Natural killer cell (primary cell): ENCODE results near the gene FOXK1. TPM values are rescaled to one million over a fixed set of nuclear protein-coding genes. Genes with fewer than 3 reads are reported as not detected.

Source experiments
- ATAC-seq, 3 donors: fragments of 150-1000 bp in 2 of 3; fragments of 200-7000 bp in 1 of 3; cut with Tn5 transposase; 1 replicate in 1 of 3; 2 replicates in 2 of 3; pipeline ENCODE4 v1.10.0; 2021; ENCODE audit warnings: mild to moderate bottlenecking in 2 of 3, moderate library complexity in 2 of 3
- DNase-seq, 2 donors: peaks; one replicate each; pipeline versions ENCODE4 v3.0.0 to v3.0.0-alpha.2; 2013 to 2021; ENCODE audit warnings: mixed read lengths in 1 of 2
- H3K27ac ChIP-seq: one replicate; pipeline ENCODE4 v1.5.1; 2013; ENCODE audit warnings: mild to moderate bottlenecking, low read length
- H3K27me3 ChIP-seq: one replicate; pipeline ENCODE4 v1.6.1; 2013; ENCODE audit warnings: low read length; ENCODE audit not compliant: control insufficient read depth, insufficient read depth
- H3K36me3 ChIP-seq: one replicate; pipeline ENCODE4 v1.6.1; 2013; ENCODE audit warnings: low read length; ENCODE audit not compliant: control insufficient read depth, insufficient read depth
- H3K4me1 ChIP-seq: one replicate; pipeline ENCODE4 v1.6.1; 2013; ENCODE audit warnings: low read length; ENCODE audit not compliant: control insufficient read depth, insufficient read depth
- H3K4me3 ChIP-seq: one replicate; pipeline ENCODE4 v1.5.1; 2013; ENCODE audit warnings: low read length
- H3K9me3 ChIP-seq: one replicate; pipeline ENCODE4 v1.6.1; 2013; ENCODE audit warnings: low read length; ENCODE audit not compliant: control insufficient read depth, insufficient read depth
- H3K27ac Mint-ChIP-seq, 2 donors: one replicate each; pipeline ENCODE4 v1.8.0; 2022; ENCODE audit warnings: mild to moderate bottlenecking in 2 of 2, mixed read lengths in 2 of 2, moderate library complexity in 1 of 2
- H3K27me3 Mint-ChIP-seq, 2 donors: one replicate each; pipeline ENCODE4 v1.8.0; 2022; ENCODE audit warnings: low read depth in 2 of 2, mixed read lengths in 2 of 2
- H3K36me3 Mint-ChIP-seq: one replicate; pipeline ENCODE4 v1.8.0; 2022; ENCODE audit warnings: mixed read lengths
- H3K4me1 Mint-ChIP-seq, 2 donors: one replicate each; pipeline ENCODE4 v1.8.0; 2022; ENCODE audit warnings: mixed read lengths in 2 of 2
- H3K4me3 Mint-ChIP-seq: one replicate; pipeline ENCODE4 v1.8.0; 2022; ENCODE audit warnings: mild to moderate bottlenecking, moderate library complexity, mixed read lengths
- H3K9me3 Mint-ChIP-seq, 2 donors: one replicate each; pipeline ENCODE4 v1.8.0; 2022; ENCODE audit warnings: mixed read lengths in 2 of 2
- CTCF ChIP-seq: fragments of 200-600 bp; IDR thresholded peaks from one replicate; pipeline ENCODE4 v1.8.0; 2022; ENCODE audit warnings: antibody characterized with exemption
- WGBS: methylation state at CpG from one replicate; pipeline ENCODE4 v1.1.7; 2013; ENCODE audit warnings: missing lambda C conversion rate; ENCODE audit not compliant: insufficient coverage; 5-methylcytosine and 5-hydroxymethylcytosine counted together
- intact Hi-C: fragments of 100-400 bp; cut with micrococcal nuclease; formaldehyde crosslinking; loops from one replicate; pipeline ENCODE4 v1.14.2; 2022
- total RNA-seq, 4 donors: library from RNA; stranded (reverse); fragments of 120-200 nt in 1 of 4; gene quantifications; one replicate each; pipeline versions ENCODE4 v1.2.3 to v1.2.4, GENCODE V29; 2013 to 2022

The FOXK1 gene
- total RNA-seq, 3 donors from 2014 or later (not counting 1 experiment from before 2014, with no cell fraction given): 51.6 to 59.7 (median 55.3) TPM

- intact Hi-C loops: no loop called here
- no peak for ATAC-seq
- no peak for DNase-seq
- Histone ChIP-seq H3K27me3 (no peaks in the 10 kb centered on the region), H3K9me3 (no peaks in the 10 kb centered on the region), H3K4me3 (no peak overlapping the region), H3K27ac (no peak overlapping the region), H3K36me3 (peaks cover 56% of the 10 kb centered on the region), H3K4me1 (no peaks in the 10 kb centered on the region)
- H3K27ac Mint-ChIP-seq: no peak overlapping the region
- no peaks in the 10 kb centered on the region for H3K9me3 Mint-ChIP-seq
- 97% methylated on average over 26 of the region's 26 CpGs for WGBS
- TF ChIP-seq CTCF: no peak
- peaks cover 0 to 4% of the 10 kb centered on the region in 2 donors for H3K4me1 Mint-ChIP-seq
- no peaks in the 10 kb centered on the region for H3K27me3 Mint-ChIP-seq
- no peak overlapping the region for H3K4me3 Mint-ChIP-seq
- no peaks in the 10 kb centered on the region for H3K36me3 Mint-ChIP-seq
Measured at GRCh38 chr7:4760952-4761351, 78.9 kb downstream of the FOXK1 start.

GRCh38 chr7:4762121-4763055 lies 80.3 kb downstream of the FOXK1 start:
- ATAC-seq (no peak), DNase-seq (no peak)
- Mint-ChIP-seq H3K36me3 (no peaks in the 10 kb centered on the region), H3K9me3 (no peaks in the 10 kb centered on the region), H3K27ac (no peak overlapping the region), H3K4me1 (peaks cover 0 to 4% of the 10 kb centered on the region in 2 donors), H3K4me3 (no peak overlapping the region), H3K27me3 (no peaks in the 10 kb centered on the region)
- Histone ChIP-seq H3K27me3 (no peaks in the 10 kb centered on the region), H3K4me3 (no peak overlapping the region), H3K4me1 (no peaks in the 10 kb centered on the region), H3K9me3 (no peaks in the 10 kb centered on the region), H3K27ac (no peak overlapping the region), H3K36me3 (peaks cover 49% of the 10 kb centered on the region)
- intact Hi-C loops: no loop called here
- 96% methylated on average over 52 of the region's 54 CpGs for WGBS
- no peak for TF ChIP-seq CTCF

GRCh38 chr7:4763091-4763793 lies 81.1 kb downstream of the FOXK1 start:
- H3K9me3 Mint-ChIP-seq: no peaks in the 10 kb centered on the region
- H3K4me1 ChIP-seq: no peaks in the 10 kb centered on the region
- H3K27me3 Mint-ChIP-seq: no peaks in the 10 kb centered on the region
- no peak for DNase-seq
- 98% methylated on average over 32 of the region's 32 CpGs for WGBS
- H3K9me3 ChIP-seq: no peaks in the 10 kb centered on the region
- H3K27ac Mint-ChIP-seq: no peak overlapping the region
- H3K4me3 ChIP-seq: no peak overlapping the region
- no peaks in the 10 kb centered on the region for H3K36me3 Mint-ChIP-seq
- H3K36me3 ChIP-seq: peaks cover 44% of the 10 kb centered on the region
- no peaks in the 10 kb centered on the region for H3K27me3 ChIP-seq
- H3K4me1 Mint-ChIP-seq: peaks cover 0 to 4% of the 10 kb centered on the region in 2 donors
- TF ChIP-seq CTCF: no peak
- ATAC-seq: no peak
- intact Hi-C loops: no loop called here
- no peak overlapping the region for H3K27ac ChIP-seq
- H3K4me3 Mint-ChIP-seq: no peak overlapping the region
